ENCODE measurements around the gene DTD1. TPM values are rescaled to one million over a fixed set of nuclear protein-coding genes. Genes with fewer than 3 reads are reported as not detected.

Gene DTD1
- total and polyA plus RNA-seq, 2 of the 13 experiments (the other 11 are each of a cell fraction or from before 2014, with no cell fraction given), result 41.2 to 79.3 TPM

GRCh38 chr20:18794428-18794787, 206.6 kb downstream of the DTD1 start:
- H3K36me3 ChIP-seq (replicated peaks in 1 of 2; ENCODE audit: control insufficient read depth in 1 of 2, insufficient read depth in 2 of 2, low read length in 2 of 2), result no peaks in the 10 kb centered on the region
- FAIRE-seq, result no peak
- peak overlapping the region; percentile 73 for H3K9ac ChIP-seq (ENCODE audit: insufficient read depth, low read depth, low read length)
- H3K27me3 ChIP-seq (ENCODE audit: control insufficient read depth in 1 of 2, insufficient read depth in 2 of 2, low read length in 2 of 2), result no peaks in the 10 kb centered on the region; a peak in 1 of 5 replicates
- H2AFZ ChIP-seq (ENCODE audit: low read length), result peak overlapping the region; percentile 85
- BruUV-seq (replicated peaks), result TSS peak; percentile 89
- ATAC-seq, result no peak
- WGBS (ENCODE audit: low lambda C conversion rate), result 41% methylated on average over 3 of the region's 3 CpGs
- H3K4me2 ChIP-seq (ENCODE audit: low read depth, low read length), result peak overlapping the region; percentile 94
- ChIA-PET POLR2A (interaction anchor here (1.0 to 1.3 kb wide), 2 partner anchors 13 to 287 kb away, joined by 4 to 6 read pairs; partner anchors contain the start of gene SEC23B), CTCF (ENCODE audit: low intra/inter-chr PET ratio, low total read pairs) (no interaction called here)
- no peaks in the 10 kb centered on the region for H4K20me1 ChIP-seq (ENCODE audit: insufficient read depth, low read length)
- H3K4me1 ChIP-seq (ENCODE audit: insufficient read depth, low read length), result peaks cover 16% of the 10 kb centered on the region
- H3K4me3 ChIP-seq (replicated peaks in 1 of 3; ENCODE audit: insufficient read depth in 1 of 3, low read depth in 2 of 3, low read length in 3 of 3), result peak overlapping the region; percentile 76 to 78 (median 76)
- peak overlapping the region; percentile 44 for H3K27ac ChIP-seq (ENCODE audit: extremely low read length, insufficient read depth, low read length)
- no peak for DNase-seq (ENCODE audit: low spot score)
- in situ Hi-C loops (cut with HindIII; ENCODE audit: extremely low pct_ligation_motif_present, low pct_unique_long_range_greater_than_20kb), result no loop called here
- no peaks in the 10 kb centered on the region for H3K79me2 ChIP-seq (ENCODE audit: insufficient read depth, low read length)
- intact Hi-C loops (cut with micrococcal nuclease; ENCODE audit: unreplicated experiment), result loop anchor here (1.0 to 5.0 kb wide), 2 partner anchors 162 to 207 kb away; partner anchors contain the start of gene DTD1
- H3K9me3 ChIP-seq (ENCODE audit: low read length), result peaks cover 7% of the 10 kb centered on the region; the same call in 1 of the 2 replicates
- TF ChIP-seq TFDP2 (CRISPR knock-in tag; IDR thresholded peaks at IDR 0.05) (0 out of 2 replicates have a peak, but pooled peaks have one; percentile 4), ARNT2 (CRISPR knock-in tag; IDR thresholded peaks at IDR 0.05; ENCODE audit: low read depth) (no peak), KLF16 (CRISPR knock-in tag; IDR thresholded peaks at IDR 0.05) (no peak), NFE2 (CRISPR knock-in tag; IDR thresholded peaks at IDR 0.05) (no peak), ZSCAN29 (CRISPR knock-in tag; conservative IDR thresholded peaks at IDR 0.05) (0 out of 2 replicates have a peak, but pooled peaks have one; percentile 10), ZNF253 (CRISPR knock-in tag; IDR thresholded peaks at IDR 0.05; ENCODE audit: borderline replicate concordance) (no peak), BRF2 (CRISPR knock-in tag; IDR thresholded peaks at IDR 0.05) (0 out of 2 replicates have a peak, but pooled peaks have one; percentile 33), PRDM10 (CRISPR knock-in tag; IDR thresholded peaks at IDR 0.05; ENCODE audit: low read depth) (0 out of 2 replicates have a peak, but pooled peaks have one; percentile 4), NONO (IDR thresholded peaks at IDR 0.05) (no peak), NONO (CRISPR knock-in tag; conservative IDR thresholded peaks at IDR 0.05) (no peak), PAXIP1 (CRISPR knock-in tag; conservative IDR thresholded peaks at IDR 0.05) (peak; percentile 5; the same call in 1 of the 2 replicates), ZIK1 (CRISPR knock-in tag; IDR thresholded peaks at IDR 0.05; ENCODE audit: borderline replicate concordance, low read depth) (no peak), FOXC1 (CRISPR knock-in tag; IDR thresholded peaks at IDR 0.05; ENCODE audit: borderline replicate concordance) (0 out of 2 replicates have a peak, but pooled peaks have one; percentile 3)
